Right atrium auricular region (tissue), 2 donors: Measurements from ENCODE around the gene CMKLR1. TPM values are rescaled to one million over a fixed set of nuclear protein-coding genes. Genes with fewer than 3 reads are reported as not detected.

Source experiments
- DNase-seq: peaks from one replicate; pipeline ENCODE4 v3.0.0-alpha.2; 2019; ENCODE audit warnings: low spot score
- H3K27ac ChIP-seq, 2 donors: fragments of 200-600 bp; sonication (generic); 1 replicate in 1 of 2; 2 replicates in 1 of 2; pipeline ENCODE4 v1.5.1; 2016 to 2019
- H3K27me3 ChIP-seq, 2 donors: fragments of 200-600 bp; sonication (generic); one replicate each; pipeline versions ENCODE4 v1.5.1 to v1.6.0; 2017 to 2019
- H3K36me3 ChIP-seq: fragments of 200-600 bp; sonication (generic); one replicate; pipeline ENCODE4 v1.5.1; 2016
- H3K4me1 ChIP-seq, 2 donors: fragments of 200-600 bp; sonication (generic); one replicate each; pipeline versions ENCODE4 v1.5.1 to v1.6.0; 2017 to 2019
- H3K4me3 ChIP-seq, 2 donors: fragments of 200-600 bp; sonication (generic); 1 replicate in 1 of 2; 2 replicates in 1 of 2; pipeline ENCODE4 v1.5.1; 2017 to 2019; ENCODE audit warnings: mild to moderate bottlenecking in 1 of 2, moderate library complexity in 1 of 2
- H3K9me3 ChIP-seq, 2 donors: fragments of 200-600 bp; sonication (generic); one replicate each; pipeline ENCODE4 v1.5.1; 2019
- total RNA-seq, 2 donors: library from RNA; depleted of rRNA; stranded (reverse); fragments of >200 nt; gene quantifications; one replicate each; pipeline ENCODE4 v1.1.0, GENCODE V29; 2016
- TF ChIP-seq, protein P1 (sequence below), 2 donors: fragments of 200-600 bp; sonication (generic); IDR thresholded peaks; one replicate each; pipeline ENCODE4 v1.5.1; 2019; ENCODE audit warnings: antibody characterized with exemption in 2 of 2

CMKLR1 gene
- total RNA-seq, 2 donors from 2014 or later = 6.2 to 11.0 TPM

GRCh38 chr12:108341356-108341755 is 2.2 kb upstream of the CMKLR1 start:
- H3K36me3 ChIP-seq = no peaks in the 10 kb centered on the region
- no peaks in the 10 kb centered on the region for H3K9me3 ChIP-seq
- no peaks in the 10 kb centered on the region for H3K27me3 ChIP-seq
- peaks cover 0 to 23% of the 10 kb centered on the region in 2 donors for H3K4me1 ChIP-seq
- TF ChIP-seq, protein P1, sequence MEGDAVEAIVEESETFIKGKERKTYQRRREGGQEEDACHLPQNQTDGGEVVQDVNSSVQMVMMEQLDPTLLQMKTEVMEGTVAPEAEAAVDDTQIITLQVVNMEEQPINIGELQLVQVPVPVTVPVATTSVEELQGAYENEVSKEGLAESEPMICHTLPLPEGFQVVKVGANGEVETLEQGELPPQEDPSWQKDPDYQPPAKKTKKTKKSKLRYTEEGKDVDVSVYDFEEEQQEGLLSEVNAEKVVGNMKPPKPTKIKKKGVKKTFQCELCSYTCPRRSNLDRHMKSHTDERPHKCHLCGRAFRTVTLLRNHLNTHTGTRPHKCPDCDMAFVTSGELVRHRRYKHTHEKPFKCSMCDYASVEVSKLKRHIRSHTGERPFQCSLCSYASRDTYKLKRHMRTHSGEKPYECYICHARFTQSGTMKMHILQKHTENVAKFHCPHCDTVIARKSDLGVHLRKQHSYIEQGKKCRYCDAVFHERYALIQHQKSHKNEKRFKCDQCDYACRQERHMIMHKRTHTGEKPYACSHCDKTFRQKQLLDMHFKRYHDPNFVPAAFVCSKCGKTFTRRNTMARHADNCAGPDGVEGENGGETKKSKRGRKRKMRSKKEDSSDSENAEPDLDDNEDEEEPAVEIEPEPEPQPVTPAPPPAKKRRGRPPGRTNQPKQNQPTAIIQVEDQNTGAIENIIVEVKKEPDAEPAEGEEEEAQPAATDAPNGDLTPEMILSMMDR (IDR thresholded peaks at IDR 0.05) = no peak
- H3K27ac ChIP-seq = no peak overlapping the region
- DNase-seq = no peak
- no peak overlapping the region for H3K4me3 ChIP-seq

DNA sequence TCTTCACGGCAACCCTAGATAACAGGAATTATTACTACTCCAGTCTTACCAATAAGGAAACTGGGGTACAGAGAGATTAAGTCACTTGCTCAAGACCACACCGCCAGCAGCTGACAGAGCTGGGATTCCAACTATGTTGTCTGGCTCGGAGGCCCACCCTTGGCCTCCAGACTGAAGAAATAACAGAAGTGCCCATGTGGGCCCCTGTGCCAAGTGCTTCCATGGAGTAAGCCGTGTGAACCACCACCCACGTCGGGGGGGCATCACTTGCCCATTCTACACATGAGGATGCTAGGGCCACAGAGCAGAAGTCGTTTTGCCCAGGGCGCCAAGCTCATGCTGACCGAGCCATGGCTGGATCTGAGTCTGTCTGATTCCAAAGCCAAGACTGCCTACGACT is 926 bp upstream of the CMKLR1 start:
- no peak overlapping the region for H3K4me3 ChIP-seq
- peak; percentile 71 for DNase-seq
- TF ChIP-seq, protein P1 (IDR thresholded peaks at IDR 0.05) = no peak

GRCh38 chr12:108337235-108338223 is 1.6 kb downstream of the CMKLR1 start:
- Histone ChIP-seq H3K4me3 (peak overlapping the region; percentile 31 to 40), H3K27me3 (no peaks in the 10 kb centered on the region), H3K36me3 (no peaks in the 10 kb centered on the region), H3K27ac (peak overlapping the region; percentile 23 to 73), H3K4me1 (peaks cover 0 to 39% of the 10 kb centered on the region in 2 donors), H3K9me3 (no peaks in the 10 kb centered on the region)
- TF ChIP-seq, protein P1 (IDR thresholded peaks at IDR 0.05) = peak in 1 of 2 donors; percentile 44
- DNase-seq = no peak

More for the DNA sequence above, 926 bp upstream of the CMKLR1 start:
- Histone ChIP-seq H3K9me3 (no peaks in the 10 kb centered on the region), H3K27me3 (no peaks in the 10 kb centered on the region), H3K36me3 (no peaks in the 10 kb centered on the region), H3K27ac (peak overlapping the region; percentile 73 to 77), H3K4me1 (peaks cover 0 to 23% of the 10 kb centered on the region in 2 donors)

DNA sequence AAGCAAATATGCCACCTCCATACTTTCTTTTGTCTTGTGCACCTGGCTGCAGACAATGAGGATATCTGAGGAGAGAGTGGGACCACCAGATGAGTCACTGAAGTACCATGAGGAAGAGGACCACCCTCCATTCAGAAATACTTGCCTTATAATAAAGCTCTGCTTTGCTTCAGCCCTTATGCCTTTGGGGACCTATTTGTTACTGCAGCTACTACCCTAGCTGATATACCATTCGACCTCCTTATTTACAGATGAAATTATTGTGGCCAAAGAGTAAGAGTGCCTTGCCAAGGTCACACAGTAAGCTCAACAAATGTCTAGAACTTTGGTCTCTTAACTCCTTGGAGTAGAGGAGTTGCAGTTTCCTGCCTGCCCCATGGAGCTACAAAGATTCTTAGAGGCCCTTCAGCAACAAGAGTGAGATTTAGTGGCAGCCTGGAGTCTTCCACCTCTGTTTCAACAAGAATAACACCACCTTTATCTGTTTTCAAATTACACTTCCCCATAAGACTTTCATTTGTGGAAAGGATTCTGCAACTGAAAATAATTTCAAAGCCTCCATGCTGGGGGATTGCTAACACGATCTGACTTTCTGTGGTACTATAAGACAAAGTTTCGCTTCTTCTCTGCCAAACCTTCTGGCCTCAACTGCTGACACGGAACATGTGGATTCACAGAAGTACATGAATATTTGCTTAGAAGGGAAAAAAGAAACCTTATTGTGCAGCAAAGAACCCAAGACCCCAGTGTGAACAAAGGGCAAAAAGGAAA is 3.6 kb downstream of the CMKLR1 start:
- Histone ChIP-seq H3K4me1 (peaks cover 0 to 42% of the 10 kb centered on the region in 2 donors), H3K4me3 (no peak overlapping the region), H3K27me3 (no peaks in the 10 kb centered on the region), H3K36me3 (no peaks in the 10 kb centered on the region), H3K9me3 (no peaks in the 10 kb centered on the region), H3K27ac (peak overlapping the region in 1 of 2 donors; percentile 5)
- TF ChIP-seq, protein P1 (IDR thresholded peaks at IDR 0.05) = no peak
- no peak for DNase-seq

DNA sequence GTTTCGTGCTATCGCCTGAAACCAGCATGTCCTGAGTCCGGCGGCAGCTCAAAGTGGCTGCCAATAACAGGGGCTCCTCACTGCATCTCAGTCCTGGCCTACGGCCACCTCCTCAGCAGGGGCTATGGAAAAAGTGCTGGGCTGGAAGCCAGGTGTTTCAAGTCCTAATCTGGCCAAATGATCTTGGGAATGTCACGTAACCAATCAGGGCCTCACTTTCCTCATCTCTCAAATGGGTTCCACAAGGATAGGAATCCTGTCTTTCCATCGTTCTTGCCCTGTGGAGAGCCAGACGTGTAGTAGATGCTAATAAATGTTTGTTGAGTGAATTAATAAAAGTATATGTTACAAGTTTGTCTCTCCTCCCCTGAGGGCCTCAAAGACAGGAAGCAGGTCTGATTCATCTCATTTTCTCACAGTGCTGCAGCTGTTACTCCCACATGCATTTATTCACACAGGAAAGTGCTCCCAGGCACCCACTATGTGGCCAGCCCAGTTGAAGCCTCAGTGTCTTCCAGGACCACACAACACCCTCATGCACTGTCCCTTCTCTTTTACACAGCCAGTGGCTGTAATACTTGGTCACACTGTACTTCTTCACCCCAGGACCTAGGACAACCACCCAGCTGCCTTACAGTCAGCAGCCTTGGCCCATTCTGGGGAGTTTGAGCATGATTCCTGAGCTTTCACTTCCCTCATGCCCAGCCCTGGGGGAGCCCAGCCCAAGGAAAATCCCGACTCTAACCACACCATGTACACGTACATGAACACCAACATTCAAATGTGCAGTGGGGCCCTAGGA is 5.0 kb downstream of the CMKLR1 start:
- Histone ChIP-seq H3K4me1 (peaks cover 0 to 35% of the 10 kb centered on the region in 2 donors), H3K27me3 (no peaks in the 10 kb centered on the region), H3K9me3 (no peaks in the 10 kb centered on the region), H3K27ac (peak overlapping the region in 1 of 2 donors; percentile 29), H3K36me3 (no peaks in the 10 kb centered on the region), H3K4me3 (no peak overlapping the region)
- DNase-seq = no peak
- TF ChIP-seq, protein P1 (IDR thresholded peaks at IDR 0.05) = no peak
